ENCODE data around the gene SPAAR. TPM values are rescaled to one million over a fixed set of nuclear protein-coding genes. Genes with fewer than 3 reads are reported as not detected.
"Not testable (repeated sequence)": the region's sequence is repeated elsewhere in the genome, so short reads cannot be mapped to it uniquely, and the experiment has no call there.

SPAAR gene
- total RNA-seq, 1 donor from 2014 or later = not detected

- DNase-seq = peak; percentile 40
- H3K4me1 Mint-ChIP-seq (ENCODE audit: low read depth, unreplicated experiment) = peaks cover 28% of the 10 kb centered on the region
- no peak overlapping the region for H3K4me3 Mint-ChIP-seq (ENCODE audit: unreplicated experiment)
- H3K9me3 Mint-ChIP-seq (ENCODE audit: unreplicated experiment) = peaks cover 5% of the 10 kb centered on the region
- no peaks in the 10 kb centered on the region for H3K36me3 Mint-ChIP-seq (ENCODE audit: unreplicated experiment)
- peak overlapping the region; percentile 23 for H3K27ac Mint-ChIP-seq (ENCODE audit: unreplicated experiment)
- TF ChIP-seq, protein P1, sequence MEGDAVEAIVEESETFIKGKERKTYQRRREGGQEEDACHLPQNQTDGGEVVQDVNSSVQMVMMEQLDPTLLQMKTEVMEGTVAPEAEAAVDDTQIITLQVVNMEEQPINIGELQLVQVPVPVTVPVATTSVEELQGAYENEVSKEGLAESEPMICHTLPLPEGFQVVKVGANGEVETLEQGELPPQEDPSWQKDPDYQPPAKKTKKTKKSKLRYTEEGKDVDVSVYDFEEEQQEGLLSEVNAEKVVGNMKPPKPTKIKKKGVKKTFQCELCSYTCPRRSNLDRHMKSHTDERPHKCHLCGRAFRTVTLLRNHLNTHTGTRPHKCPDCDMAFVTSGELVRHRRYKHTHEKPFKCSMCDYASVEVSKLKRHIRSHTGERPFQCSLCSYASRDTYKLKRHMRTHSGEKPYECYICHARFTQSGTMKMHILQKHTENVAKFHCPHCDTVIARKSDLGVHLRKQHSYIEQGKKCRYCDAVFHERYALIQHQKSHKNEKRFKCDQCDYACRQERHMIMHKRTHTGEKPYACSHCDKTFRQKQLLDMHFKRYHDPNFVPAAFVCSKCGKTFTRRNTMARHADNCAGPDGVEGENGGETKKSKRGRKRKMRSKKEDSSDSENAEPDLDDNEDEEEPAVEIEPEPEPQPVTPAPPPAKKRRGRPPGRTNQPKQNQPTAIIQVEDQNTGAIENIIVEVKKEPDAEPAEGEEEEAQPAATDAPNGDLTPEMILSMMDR (IDR thresholded peaks at IDR 0.05; ENCODE audit: partially characterized antibody, unreplicated experiment) = no peak
- peaks cover 8% of the 10 kb centered on the region for H3K27me3 Mint-ChIP-seq (ENCODE audit: unreplicated experiment)
Measured at GRCh38 chr9:35910613-35911359, 1.5 kb downstream of the SPAAR start.

DNA sequence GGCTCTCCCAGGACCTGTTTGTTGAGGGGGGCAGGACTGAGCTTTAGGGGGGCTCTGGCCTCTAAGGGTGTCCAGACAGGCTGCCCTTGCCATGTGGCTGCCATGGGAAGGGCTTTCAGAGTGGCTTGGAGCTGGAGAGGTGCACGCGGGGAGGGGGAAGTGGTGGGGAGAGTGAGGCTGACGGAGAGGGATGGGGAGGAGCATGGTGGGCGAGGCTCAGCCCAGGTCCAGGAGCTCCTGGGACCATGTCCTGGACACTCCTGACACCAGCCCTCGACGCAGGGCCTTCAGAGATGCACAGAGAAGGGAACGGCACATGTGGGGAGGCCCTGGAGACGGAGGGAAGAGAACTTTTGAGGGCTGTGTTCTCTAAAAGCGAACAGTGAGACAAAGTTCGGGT lies 2.4 kb downstream of the SPAAR start:
- TF ChIP-seq, protein P1 (IDR thresholded peaks at IDR 0.05; ENCODE audit: partially characterized antibody, unreplicated experiment) = no peak
- Mint-ChIP-seq H3K36me3 (ENCODE audit: unreplicated experiment) (no peaks in the 10 kb centered on the region), H3K4me1 (ENCODE audit: low read depth, unreplicated experiment) (peaks cover 26% of the 10 kb centered on the region), H3K9me3 (ENCODE audit: unreplicated experiment) (peaks cover 5% of the 10 kb centered on the region), H3K27ac (ENCODE audit: unreplicated experiment) (no peak overlapping the region), H3K4me3 (ENCODE audit: unreplicated experiment) (no peak overlapping the region), H3K27me3 (ENCODE audit: unreplicated experiment) (peaks cover 6% of the 10 kb centered on the region)
- DNase-seq = no peak

DNA sequence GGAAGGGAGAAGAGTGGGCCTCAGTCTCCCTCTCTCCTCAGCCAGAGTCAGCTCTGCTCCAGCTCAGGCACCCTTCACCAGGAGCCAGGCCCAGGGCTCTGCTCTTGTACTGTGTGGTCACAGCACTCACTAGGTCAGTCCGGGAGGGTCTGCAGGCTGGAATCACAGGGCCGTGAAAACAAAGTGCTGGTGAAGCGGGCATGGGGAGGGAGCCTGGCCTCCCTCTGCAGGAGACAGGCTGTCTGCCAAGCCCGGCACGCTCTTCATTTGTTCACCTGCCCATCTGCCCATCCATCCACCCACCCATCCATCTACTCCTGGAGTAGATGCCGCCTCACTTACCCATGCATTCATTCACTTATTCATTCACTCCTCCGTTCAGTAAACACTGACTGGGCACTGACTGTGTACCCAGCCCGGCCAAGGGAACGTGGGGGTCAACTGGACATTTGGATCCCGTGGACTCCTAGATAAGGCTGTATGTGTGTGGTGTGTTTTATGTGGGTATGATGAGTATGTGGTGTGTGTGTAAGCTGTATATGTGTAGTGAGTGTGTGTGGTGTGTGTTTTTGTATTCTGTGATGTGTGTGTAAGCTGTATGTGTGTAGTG lies 3.6 kb downstream of the SPAAR start:
- DNase-seq = no peak
- Mint-ChIP-seq H3K27ac (ENCODE audit: unreplicated experiment) (no peak overlapping the region), H3K4me3 (ENCODE audit: unreplicated experiment) (no peak overlapping the region), H3K27me3 (ENCODE audit: unreplicated experiment) (peaks cover 2% of the 10 kb centered on the region), H3K4me1 (ENCODE audit: low read depth, unreplicated experiment) (peaks cover 14% of the 10 kb centered on the region), H3K36me3 (ENCODE audit: unreplicated experiment) (no peaks in the 10 kb centered on the region), H3K9me3 (ENCODE audit: unreplicated experiment) (peaks cover 4% of the 10 kb centered on the region)
- TF ChIP-seq, protein P1 (IDR thresholded peaks at IDR 0.05; ENCODE audit: partially characterized antibody, unreplicated experiment) = no peak

DNA sequence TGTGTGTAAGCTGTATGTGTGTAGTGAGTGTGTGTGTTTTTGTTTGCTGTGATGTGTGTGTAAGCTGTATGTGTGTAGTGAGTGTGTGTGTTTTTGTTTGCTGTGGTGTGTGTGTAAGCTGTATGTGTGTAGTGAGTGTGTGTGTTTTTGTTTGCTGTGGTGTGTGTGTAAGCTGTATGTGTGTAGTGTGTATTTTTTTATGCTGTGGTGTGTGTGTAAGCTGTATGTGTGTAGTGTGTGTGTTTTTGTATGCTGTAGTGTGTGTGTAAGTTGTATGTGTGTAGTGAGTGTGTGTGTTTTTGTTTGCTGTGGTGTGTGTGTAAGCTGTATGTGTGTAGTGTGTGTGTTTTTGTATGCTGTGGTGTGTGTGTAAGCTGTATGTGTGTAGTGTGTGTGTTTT lies 4.1 kb downstream of the SPAAR start:
- not testable (repeated sequence) for H3K27me3 Mint-ChIP-seq (ENCODE audit: unreplicated experiment); H3K36me3 Mint-ChIP-seq (ENCODE audit: unreplicated experiment); H3K9me3 Mint-ChIP-seq (ENCODE audit: unreplicated experiment); DNase-seq; H3K4me3 Mint-ChIP-seq (ENCODE audit: unreplicated experiment); H3K27ac Mint-ChIP-seq (ENCODE audit: unreplicated experiment)
- H3K4me1 Mint-ChIP-seq (ENCODE audit: low read depth, unreplicated experiment) = peaks cover 11% of the 10 kb centered on the region

DNA sequence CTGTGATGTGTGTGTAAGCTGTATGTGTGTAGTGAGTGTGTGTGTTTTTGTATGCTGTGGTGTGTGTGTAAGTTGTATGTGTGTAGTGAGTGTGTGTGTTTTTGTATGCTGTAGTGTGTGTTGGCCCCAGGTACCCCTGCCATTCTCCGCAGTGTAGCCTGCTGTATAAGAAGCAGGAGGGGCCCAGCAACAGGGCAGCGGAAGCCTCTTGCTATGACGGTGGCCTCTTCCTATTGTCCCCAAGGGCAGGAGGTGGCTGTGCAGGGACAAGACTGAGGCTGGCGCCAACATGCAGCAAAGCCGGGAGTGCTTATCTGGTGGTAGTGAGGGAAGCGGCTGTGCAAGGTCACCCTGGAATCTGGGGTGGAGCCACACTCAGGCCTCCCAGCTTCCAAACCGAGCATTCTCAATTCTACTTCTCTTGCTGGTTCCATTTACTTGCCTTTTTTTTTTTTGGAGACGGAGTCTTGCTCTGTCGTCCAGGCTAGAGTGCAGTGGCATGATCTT lies 5.1 kb downstream of the SPAAR start:
- H3K36me3 Mint-ChIP-seq (ENCODE audit: unreplicated experiment) = no peaks in the 10 kb centered on the region
- H3K9me3 Mint-ChIP-seq (ENCODE audit: unreplicated experiment) = peaks cover 6% of the 10 kb centered on the region
- TF ChIP-seq, protein P1 (IDR thresholded peaks at IDR 0.05; ENCODE audit: partially characterized antibody, unreplicated experiment) = no peak
- peaks cover 2% of the 10 kb centered on the region for H3K27me3 Mint-ChIP-seq (ENCODE audit: unreplicated experiment)
- H3K4me3 Mint-ChIP-seq (ENCODE audit: unreplicated experiment) = no peak overlapping the region
- peak; percentile 47 for DNase-seq
- peaks cover 3% of the 10 kb centered on the region for H3K4me1 Mint-ChIP-seq (ENCODE audit: low read depth, unreplicated experiment)
- no peak overlapping the region for H3K27ac Mint-ChIP-seq (ENCODE audit: unreplicated experiment)

Measured in glutamatergic neuron (in vitro differentiated cells).